GM12892 (cell line): ENCODE measurements around the gene TBC1D22A.
A peak's percentile ranks its signal among the peaks of the same experiment; 100 is the strongest.
"Not testable (repeated sequence)": the region's sequence is repeated elsewhere in the genome, so short reads cannot be mapped to it uniquely, and the experiment has no call there.

Experiments
- DNase-seq: peaks from one replicate; pipeline ENCODE4 v3.0.0; 2011; ENCODE audit not compliant: insufficient read length
- FAIRE-seq: peaks from 2 replicates; lab custom pipeline; 2011; peaks lifted over from hg19 to GRCh38; lab: Jason Lieb, UNC
- POLR2A ChIP-seq: IDR thresholded peaks from 2 replicates; pipeline ENCODE4 v1.6.1; 2011; ENCODE audit warnings: low read depth, low read length, control low read depth
- POLR2AphosphoS5 ChIP-seq: IDR thresholded peaks from 2 replicates; pipeline ENCODE4 v1.6.1; 2011; ENCODE audit warnings: low read depth, low read length, control low read depth
- TAF1 ChIP-seq: IDR thresholded peaks from 2 replicates; pipeline ENCODE4 v1.6.1; 2011; ENCODE audit warnings: low read depth, mild to moderate bottlenecking, control low read depth, low read length, borderline replicate concordance

The TBC1D22A gene

DNA sequence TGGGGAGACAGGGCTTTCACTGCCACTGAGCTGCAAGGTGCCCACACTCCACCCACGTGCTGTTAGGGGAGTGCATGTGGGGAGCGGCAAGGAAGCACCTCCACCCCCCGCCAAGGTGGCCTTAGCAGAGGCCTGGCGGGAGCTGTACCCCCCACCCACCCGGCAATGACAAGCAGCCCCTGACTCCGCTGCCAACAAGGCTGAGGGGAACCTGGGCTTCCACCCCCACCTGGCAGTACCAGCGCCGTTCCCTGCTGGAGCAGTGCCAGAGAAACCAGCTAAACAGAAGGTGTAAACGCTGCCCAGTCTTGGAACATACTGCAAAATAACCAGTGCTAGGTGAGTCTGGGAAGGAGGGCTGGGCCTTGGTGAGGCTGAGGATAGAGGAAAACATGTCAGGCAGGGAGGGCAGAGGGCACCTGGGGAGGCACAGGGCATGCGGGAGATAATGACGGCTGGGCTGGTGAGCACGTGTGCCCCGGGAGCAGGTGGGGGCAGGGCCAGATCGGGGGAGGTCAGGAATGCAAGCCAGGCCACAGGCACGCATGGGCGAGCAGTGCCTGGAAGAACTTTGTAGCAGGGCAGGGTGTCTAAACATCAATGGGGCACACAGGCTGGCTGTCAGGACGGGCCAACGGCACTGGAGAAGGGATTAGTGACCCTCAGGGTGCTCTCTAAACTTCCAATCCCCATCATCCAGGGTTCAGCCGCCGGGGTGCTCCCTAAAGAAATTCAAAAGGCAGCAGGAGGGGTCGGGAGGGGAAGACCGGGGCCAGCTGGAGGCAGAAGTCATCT is 31.0 kb upstream of the TBC1D22A start:
- FAIRE-seq (no peak), DNase-seq (no peak)
- TF ChIP-seq TAF1 (no peak), POLR2AphosphoS5 (no peak), POLR2A (no peak)

DNA sequence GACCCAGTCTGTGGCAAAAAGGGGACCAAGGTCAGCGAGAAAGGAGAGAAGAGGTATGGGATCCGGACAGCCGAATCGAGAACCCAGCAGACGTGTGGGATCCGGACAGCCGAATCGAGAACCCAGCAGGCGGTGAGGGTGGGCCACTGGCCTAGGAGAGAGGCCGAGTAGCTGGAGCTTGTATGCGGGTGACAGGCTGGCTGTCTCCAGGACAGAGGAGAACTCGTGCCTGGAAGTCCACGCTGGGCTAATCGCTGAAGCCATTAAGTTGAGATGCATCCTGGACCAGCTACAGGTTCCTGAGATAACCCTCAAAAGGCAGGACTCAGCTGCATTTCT is 30.4 kb upstream of the TBC1D22A start:
- DNase-seq: no peak
- FAIRE-seq: no peak
- TF ChIP-seq TAF1 (no peak), POLR2A (no peak), POLR2AphosphoS5 (no peak)

DNA sequence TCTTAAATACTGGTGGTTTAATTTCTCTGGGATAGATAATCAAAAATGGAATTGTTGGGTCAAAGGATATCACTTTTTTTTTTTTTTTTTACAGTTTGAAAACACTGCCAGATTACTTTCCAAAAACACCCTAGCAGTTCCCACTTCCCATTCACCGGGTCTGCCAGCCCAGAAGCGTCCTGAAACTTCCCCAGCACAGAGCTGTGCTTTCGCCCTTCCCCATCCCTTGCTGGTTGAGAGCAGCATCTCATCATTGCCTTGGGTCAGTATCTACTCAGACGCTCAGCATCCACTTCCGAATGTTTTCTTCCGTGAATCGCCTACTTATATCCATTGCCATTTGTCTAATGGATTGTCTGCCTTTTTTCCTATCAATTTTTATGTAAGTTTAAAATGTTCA is 29.9 kb upstream of the TBC1D22A start:
- DNase-seq: no peak
- FAIRE-seq: no peak
- TF ChIP-seq TAF1 (no peak), POLR2AphosphoS5 (no peak), POLR2A (no peak)

DNA sequence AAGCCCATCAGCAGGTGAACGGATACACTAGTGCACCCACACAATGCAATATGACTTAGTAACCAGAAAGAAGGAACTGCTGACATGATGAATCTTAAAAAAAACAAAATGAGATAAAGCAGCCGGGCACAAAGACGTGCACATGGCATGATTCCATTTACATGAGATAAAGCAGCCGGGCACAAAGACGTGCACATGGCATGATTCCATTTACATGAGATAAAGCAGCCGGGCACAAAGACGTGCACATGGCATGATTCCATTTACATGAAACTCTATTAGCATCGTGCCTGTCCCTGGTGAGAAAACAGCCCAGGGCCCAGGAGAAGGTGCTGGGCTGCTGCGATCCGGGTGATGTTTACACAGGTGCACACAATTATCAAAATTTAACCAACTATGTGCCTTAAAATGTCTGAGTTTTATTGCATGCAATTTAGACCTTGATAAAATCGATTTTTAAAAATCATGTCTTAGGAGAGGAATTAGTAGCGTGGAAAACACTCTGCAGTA is 28.2 kb upstream of the TBC1D22A start:
- not testable (repeated sequence) for DNase-seq, FAIRE-seq

DNA sequence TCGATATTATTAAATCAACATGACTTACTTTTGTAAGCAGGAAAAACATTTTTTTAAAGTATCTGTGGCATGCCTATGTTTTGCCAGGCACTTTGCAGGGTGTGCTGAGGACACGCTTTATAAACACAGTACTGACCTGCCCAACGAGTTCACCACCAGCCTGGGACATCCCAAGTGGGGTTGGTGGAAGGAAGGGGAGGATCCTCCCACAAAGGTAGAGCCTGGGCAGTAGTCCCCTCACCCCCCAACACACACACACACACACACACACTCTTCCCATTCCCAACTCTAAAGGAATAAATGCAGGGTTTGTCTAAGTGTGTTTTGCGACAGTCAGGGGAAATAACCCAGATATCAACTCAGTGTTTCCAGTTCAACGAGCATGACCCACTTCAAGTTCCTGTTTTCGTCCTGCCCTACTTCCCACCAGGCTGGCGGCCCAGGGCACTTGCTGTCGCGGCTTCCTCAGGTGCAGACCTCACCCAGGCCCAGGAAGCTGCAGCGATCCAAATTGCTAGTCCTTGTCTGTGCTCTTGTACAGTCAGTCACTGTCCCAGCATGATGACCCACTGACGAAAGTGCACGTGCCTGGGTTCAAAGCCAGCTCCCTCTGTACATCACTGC is 27.5 kb upstream of the TBC1D22A start:
- peak; percentile 96 for FAIRE-seq
- no peak for DNase-seq
- TF ChIP-seq POLR2AphosphoS5: no peak
- no peak for TF ChIP-seq TAF1
- TF ChIP-seq POLR2A: no peak

DNA sequence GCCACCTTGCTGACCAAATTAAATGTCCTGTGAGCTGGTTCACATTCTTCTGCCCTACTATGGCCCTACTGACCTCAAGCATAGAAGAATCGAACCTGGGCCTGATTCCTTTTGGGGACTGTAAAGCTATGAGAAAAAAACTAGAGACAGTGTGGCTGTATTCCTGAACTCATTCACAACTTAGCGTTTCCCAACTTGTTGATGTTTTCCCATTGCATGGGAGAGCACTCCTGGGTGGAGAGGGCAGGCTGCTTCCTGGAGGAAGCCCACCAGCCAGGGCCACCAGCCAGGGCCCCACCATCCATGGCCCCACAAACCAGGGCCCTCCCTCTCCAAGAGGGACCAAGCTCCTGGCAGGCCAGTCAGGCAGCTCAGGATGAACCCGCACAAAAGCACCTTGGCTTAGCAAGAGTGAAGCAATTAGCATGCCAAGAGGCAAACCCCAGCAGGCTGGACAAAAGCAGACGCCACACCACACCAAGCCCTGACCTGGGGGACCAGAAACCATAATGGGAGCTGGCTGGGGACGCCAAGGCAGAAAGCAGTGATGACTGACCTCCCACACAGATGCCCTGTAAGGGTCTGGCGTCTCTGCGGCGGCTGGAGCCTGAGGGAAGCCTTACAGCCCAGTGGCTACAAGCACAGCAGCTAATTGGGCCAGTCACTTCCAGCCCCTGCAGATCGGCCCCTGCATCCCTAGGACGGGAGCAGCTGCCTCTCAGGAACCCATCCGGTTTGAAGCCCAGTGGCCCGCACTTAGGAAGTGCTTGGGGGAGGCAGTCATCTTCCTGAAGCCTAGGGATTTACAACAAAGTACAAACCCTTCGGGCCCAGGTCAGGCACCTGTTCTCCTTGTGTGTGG is 26.5 kb upstream of the TBC1D22A start:
- FAIRE-seq (peak; percentile 21), DNase-seq (no peak)
- TF ChIP-seq POLR2A (no peak), TAF1 (no peak), POLR2AphosphoS5 (no peak)

DNA sequence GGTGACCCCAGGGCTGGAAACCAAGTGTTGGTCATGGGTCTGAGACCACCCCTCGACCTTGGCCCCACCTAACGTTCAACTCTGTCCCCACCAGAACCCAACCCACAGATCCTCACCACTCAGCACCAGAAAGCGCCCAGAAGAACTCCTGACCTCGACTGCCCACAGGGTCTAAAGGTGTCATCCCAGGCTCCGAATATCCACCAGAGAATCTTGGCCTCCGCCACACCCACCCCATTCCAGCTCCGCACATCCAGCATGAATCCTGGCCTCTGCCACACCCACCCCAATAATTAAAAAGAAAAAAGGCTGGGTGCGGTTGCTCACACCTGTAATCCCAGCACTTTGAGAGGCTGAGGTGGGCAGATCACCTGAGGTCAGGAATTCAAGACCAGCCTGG is 25.7 kb upstream of the TBC1D22A start:
- no peak for FAIRE-seq
- no peak for TF ChIP-seq TAF1
- TF ChIP-seq POLR2AphosphoS5: no peak
- no peak for TF ChIP-seq POLR2A
- DNase-seq: no peak

DNA sequence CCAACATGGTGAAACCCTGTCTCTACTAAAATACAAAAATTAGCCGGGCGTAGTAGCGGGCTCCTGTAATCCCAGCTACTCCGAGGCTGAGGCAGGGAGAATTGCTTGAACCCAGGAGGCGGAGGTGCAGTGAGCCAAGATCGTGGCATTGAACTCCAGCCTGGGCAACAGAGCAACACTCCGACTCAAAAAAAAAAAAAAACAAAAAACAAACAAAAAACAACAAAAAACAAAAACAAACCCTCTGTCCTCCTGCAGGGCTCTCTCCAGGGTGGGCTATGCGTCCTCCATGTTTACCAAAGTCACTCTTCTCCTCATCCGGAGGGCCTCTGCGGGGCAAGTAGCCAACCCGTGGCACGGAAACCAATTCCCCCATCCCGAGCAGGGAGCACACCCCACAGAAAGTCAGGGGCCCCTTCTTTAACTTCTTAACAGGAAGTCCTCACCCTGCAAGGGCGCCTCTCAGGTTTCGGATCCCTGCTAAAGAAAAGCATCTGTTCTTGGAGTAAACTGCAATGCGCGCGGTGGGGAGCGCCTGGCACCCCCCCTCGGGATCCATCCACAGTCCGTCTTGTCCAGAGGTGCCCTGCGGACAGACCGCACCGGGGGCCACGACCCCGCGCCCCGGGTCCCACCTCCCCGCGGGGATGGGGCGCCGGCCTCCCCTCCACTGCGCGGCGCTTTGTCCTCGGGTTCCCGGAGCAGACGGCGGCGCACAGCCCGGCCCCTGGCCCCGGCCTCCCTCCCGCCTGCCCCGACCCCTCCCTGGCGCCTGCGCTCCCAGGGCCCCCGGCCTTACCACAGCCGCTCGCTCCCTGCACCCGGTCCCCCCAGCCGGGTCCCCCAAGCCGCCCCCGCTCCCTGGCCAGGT is 25.1 kb upstream of the TBC1D22A start:
- TF ChIP-seq TAF1 (no peak), POLR2A (peak; percentile 30; the same call in 1 of the 2 replicates)
- DNase-seq: peak; percentile 63
- FAIRE-seq: peak; percentile 82

DNA sequence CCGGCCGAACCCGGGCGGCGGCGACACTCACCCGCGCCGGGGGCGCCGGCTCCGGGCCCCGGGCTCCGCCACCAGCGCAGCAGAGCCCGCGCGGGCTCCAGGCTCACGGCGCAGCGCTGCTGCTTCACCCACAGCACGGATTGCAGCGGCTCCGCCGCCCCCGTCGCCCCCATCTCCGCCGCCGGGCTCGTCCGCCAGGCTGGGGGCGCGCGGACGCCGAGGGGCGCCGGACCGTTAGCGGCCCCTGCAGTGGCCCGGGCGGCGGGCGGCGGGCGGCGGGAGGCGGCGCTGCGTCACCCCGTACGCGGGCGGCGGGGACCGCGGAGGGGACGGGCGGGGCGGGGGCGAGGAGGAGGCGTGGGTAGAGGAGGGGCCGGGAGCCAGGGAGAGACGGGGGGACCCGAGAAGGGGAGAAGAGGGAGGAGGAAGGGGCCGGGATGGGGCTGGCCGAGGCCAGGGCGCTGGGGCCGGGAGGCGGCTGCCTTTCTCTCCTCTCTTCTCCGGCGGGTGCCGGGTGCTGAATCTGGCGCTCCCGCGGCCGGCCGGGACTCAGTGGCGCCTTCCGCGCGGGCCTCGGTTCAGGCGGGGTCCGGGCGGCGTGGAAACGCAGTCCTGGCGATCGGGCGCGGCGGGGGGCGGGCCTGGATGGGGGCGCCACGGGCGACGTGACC is 24.3 kb upstream of the TBC1D22A start, which contains the start of gene CERK:
TSS of gene CERK (minus strand) at position 277 of the 671 bp plus-strand sequence. CDS start at position 173, 104 bp downstream.
- DNase-seq (peak; percentile 77), FAIRE-seq (peak; percentile 14)

DNA sequence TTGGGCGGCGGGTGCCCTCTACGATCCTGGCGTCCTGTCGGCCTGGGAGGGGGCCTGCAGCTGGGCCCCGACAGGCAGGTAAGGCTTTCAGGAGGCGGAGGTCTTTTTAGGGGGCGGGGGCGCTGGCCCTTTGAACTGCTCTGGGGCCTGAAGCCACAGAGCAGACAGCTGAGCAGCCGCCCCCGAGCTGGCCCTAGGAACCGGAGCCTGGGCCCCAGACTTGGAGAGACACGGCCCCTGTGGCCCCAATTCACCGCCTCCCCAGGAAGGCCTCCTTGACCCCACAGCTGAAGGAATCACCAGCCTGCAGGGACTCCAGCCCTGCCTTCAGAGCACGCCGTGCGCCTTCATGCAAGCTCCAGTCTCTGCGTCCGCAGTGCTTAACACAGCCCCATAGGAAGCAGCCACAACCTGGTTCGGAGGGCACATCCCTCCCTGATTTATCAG is 23.8 kb upstream of the TBC1D22A start:
- no peak for DNase-seq
- FAIRE-seq: no peak
- TF ChIP-seq POLR2AphosphoS5 (no peak), TAF1 (no peak), POLR2A (no peak)

More for the DNA sequence above, 24.3 kb upstream of the TBC1D22A start, which contains the start of gene CERK:
- TF ChIP-seq POLR2AphosphoS5: no peak
- no peak; the same call in 1 of the 2 replicates for TF ChIP-seq POLR2A
- no peak for TF ChIP-seq TAF1
